Mesendoderm (in vitro differentiated cells): Measurements from ENCODE around the gene TYW1B.
A peak's percentile ranks its signal among the peaks of the same experiment; 100 is the strongest.
"Not testable (repeated sequence)": the region's sequence is repeated elsewhere in the genome, so short reads cannot be mapped to it uniquely, and the experiment has no call there.

Source experiments
- DNase-seq: peaks from one replicate; pipeline ENCODE4 v3.0.0; 2013
- H2AK5ac ChIP-seq: 2 replicates; pipeline ENCODE4 v1.6.1; 2013; ENCODE audit warnings: low read length, inconsistent platforms
- H2BK120ac ChIP-seq: 2 replicates; pipeline ENCODE4 v1.6.1; 2013; ENCODE audit warnings: low read depth, mild to moderate bottlenecking, low read length, moderate library complexity, mixed read lengths
- H2BK15ac ChIP-seq: replicated peaks from 2 replicates; pipeline ENCODE4 v1.6.1; 2013; ENCODE audit warnings: low read depth, mild to moderate bottlenecking, moderate library complexity
- H2BK5ac ChIP-seq: 2 replicates; pipeline ENCODE4 v1.6.1; 2013; ENCODE audit warnings: low read length, inconsistent platforms
- H3K18ac ChIP-seq: 2 replicates; pipeline ENCODE4 v1.6.1; 2013; ENCODE audit warnings: mild to moderate bottlenecking, low read length, mixed read lengths
- H3K23ac ChIP-seq: one replicate; pipeline ENCODE4 v1.6.1; 2013; ENCODE audit warnings: low read length
- H3K27ac ChIP-seq: 2 replicates; pipeline ENCODE4 v1.5.1; 2013; ENCODE audit warnings: low read depth, mild to moderate bottlenecking, inconsistent platforms, low read length, moderate library complexity
- H3K27me3 ChIP-seq: 2 replicates; pipeline ENCODE4 v1.6.1; 2013; ENCODE audit warnings: low read length, control low read depth, mild to moderate bottlenecking, inconsistent platforms; ENCODE audit not compliant: insufficient read depth, poor library complexity
- H3K36me3 ChIP-seq: 2 replicates; pipeline ENCODE4 v1.6.1; 2013; ENCODE audit warnings: low read length, inconsistent platforms; ENCODE audit not compliant: control insufficient read depth, insufficient read depth
- H3K4ac ChIP-seq: one replicate; pipeline ENCODE4 v1.6.1; 2013; ENCODE audit warnings: low read depth, mild to moderate bottlenecking, low read length, moderate library complexity
- H3K4me1 ChIP-seq: 2 replicates; pipeline ENCODE4 v1.6.1; 2013; ENCODE audit warnings: low read depth, low read length, inconsistent platforms; ENCODE audit not compliant: control insufficient read depth
- H3K4me2 ChIP-seq: 2 replicates; pipeline ENCODE4 v1.6.1; 2013; ENCODE audit warnings: low read length
- H3K4me3 ChIP-seq: 2 replicates; pipeline ENCODE4 v1.5.1; 2013; ENCODE audit warnings: mild to moderate bottlenecking, low read length
- H3K56ac ChIP-seq: one replicate; pipeline ENCODE4 v1.6.1; 2013; ENCODE audit warnings: low read length
- H3K79me1 ChIP-seq: 2 replicates; pipeline ENCODE4 v1.6.1; 2013; ENCODE audit warnings: low read length, inconsistent platforms
- H3K79me2 ChIP-seq: 2 replicates; pipeline ENCODE4 v1.6.1; 2013; ENCODE audit warnings: mild to moderate bottlenecking, low read length; ENCODE audit not compliant: control insufficient read depth, insufficient read depth
- H3K9ac ChIP-seq: 2 replicates; pipeline ENCODE4 v1.6.1; 2013; ENCODE audit warnings: low read length, inconsistent platforms
- H4K5ac ChIP-seq: one replicate; pipeline ENCODE4 v1.6.1; 2013; ENCODE audit warnings: low read length
- H4K8ac ChIP-seq: one replicate; pipeline ENCODE4 v1.6.1; 2013; ENCODE audit warnings: low read depth, mild to moderate bottlenecking, control low read depth, low read length, moderate library complexity
- WGBS: extraction: QIAGEN DNeasy Blood & Tissue Kit; methylation state at CpG from one replicate; pipeline ENCODE4 v1.1.7; 2013; ENCODE audit warnings: low lambda C conversion rate, missing lambda C conversion rate; ENCODE audit not compliant: insufficient coverage; ENCODE audit errors: extremely low coverage; 5-methylcytosine and 5-hydroxymethylcytosine counted together

TYW1B gene

DNA sequence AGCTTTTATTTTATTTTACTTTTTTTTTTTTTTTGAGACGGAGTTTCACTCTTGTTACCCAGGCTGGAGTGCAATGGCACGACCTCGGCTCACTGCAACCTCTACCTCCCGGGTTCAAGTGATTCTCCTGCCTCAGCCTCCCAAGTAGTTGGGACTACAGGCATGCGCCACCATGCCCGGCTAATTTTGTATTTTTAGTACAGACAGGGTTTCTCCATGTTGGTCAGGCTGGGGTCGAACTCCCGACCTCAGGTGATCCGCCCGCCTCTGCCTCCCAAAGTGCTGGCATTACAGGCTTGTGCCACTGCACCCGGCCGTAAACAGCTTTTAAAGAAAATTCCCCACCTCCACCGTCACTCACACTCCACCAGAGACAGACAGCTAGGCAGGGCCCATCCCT, 19.5 kb downstream of the TYW1B start:
- H4K8ac ChIP-seq, H3K36me3 ChIP-seq, H2BK120ac ChIP-seq, H3K4me3 ChIP-seq, H3K79me1 ChIP-seq, H3K4me2 ChIP-seq, H3K27ac ChIP-seq, H3K56ac ChIP-seq, H2BK15ac ChIP-seq, H2AK5ac ChIP-seq, H3K27me3 ChIP-seq, H3K4ac ChIP-seq, H3K79me2 ChIP-seq, H4K5ac ChIP-seq, H3K4me1 ChIP-seq, H3K18ac ChIP-seq, H3K23ac ChIP-seq, DNase-seq, H2BK5ac ChIP-seq, H3K9ac ChIP-seq: not testable (repeated sequence)
- WGBS: no CpG with 5 or more reads among the region's 13 CpGs

DNA sequence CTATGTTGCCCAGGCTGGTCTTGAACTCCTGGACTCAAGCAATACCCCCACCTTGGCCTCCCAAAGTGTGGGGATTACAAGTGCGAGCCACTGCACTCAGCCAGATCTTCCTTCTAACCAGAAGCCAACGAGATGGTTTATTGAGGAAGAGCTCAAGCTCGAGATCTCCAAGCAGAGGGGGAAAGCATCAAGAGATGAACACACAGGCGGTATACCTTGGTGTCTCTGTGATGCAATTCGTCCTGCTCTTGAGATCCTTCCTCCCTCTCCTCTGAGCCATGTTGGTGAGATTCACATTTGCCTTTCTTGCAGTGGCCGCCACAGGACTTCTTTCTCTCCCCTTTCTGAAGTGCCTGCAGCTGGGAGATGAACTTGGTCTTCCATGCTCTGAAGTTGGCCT, 21.1 kb downstream of the TYW1B start:
- not testable (repeated sequence) for H3K4me3 ChIP-seq, H3K9ac ChIP-seq, H3K36me3 ChIP-seq, H3K79me2 ChIP-seq, H3K4me1 ChIP-seq, DNase-seq, H3K79me1 ChIP-seq, H2BK5ac ChIP-seq, H3K56ac ChIP-seq, H3K4me2 ChIP-seq, H4K8ac ChIP-seq, H4K5ac ChIP-seq, H3K23ac ChIP-seq, H3K4ac ChIP-seq, H2BK15ac ChIP-seq, H2BK120ac ChIP-seq, H3K27me3 ChIP-seq, H2AK5ac ChIP-seq, H3K18ac ChIP-seq, H3K27ac ChIP-seq
- no CpG with 5 or more reads among the region's 6 CpGs for WGBS

DNA sequence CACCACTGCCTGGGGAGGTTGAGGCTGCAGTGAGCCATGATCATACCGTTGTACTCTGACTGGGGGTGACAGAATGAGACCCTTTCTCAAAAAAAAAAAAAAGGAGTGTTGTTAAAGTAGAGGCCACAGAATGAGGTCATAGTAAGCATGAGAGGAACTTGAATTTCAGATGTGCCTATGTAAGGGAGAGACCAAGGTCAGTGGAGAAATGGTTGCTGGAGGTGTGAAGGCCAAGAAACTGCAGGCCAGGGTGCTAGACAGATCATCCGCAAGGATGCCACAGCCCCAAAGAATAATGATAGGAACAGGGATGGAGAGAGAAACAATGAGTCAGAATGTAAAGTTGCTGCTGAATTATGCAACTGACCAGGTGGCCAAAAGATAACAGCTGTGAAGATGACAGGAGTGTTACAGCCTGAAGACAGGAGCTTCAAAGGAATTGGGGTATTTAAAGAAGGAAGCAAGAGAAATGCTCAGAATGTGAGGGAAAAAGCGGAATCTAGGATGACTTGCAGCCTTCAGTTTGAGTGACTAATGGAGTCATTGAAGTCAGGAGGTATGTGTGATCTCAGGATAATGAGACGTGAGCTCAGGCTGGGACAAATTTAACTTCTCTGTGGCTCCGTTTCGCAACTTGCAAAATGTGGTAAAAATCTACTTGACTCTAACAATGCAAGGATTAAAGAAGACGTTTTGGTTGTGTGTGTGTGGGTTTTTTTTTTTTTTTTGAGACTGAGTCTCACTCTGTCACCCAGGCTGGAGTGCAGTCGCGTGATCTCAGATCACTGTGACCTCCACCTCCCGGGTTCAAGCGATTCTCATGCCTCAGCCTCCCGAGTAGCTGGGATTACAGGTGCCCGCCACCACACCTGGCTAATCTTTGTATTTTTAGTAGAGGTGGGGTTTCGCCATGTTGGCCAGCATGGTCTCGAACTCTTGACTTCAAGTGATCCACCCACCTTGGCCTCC, 22.2 kb downstream of the TYW1B start:
- no peak overlapping the region for H3K4me3 ChIP-seq
- H2BK120ac ChIP-seq: no peak overlapping the region
- no CpG with 5 or more reads among the region's 15 CpGs for WGBS
- H2BK5ac ChIP-seq: no peak overlapping the region
- H4K5ac ChIP-seq: no peak overlapping the region
- no peaks in the 10 kb centered on the region for H3K27me3 ChIP-seq
- H3K4ac ChIP-seq: no peak overlapping the region
- H3K4me2 ChIP-seq: no peak overlapping the region
- no peaks in the 10 kb centered on the region for H3K4me1 ChIP-seq
- peak overlapping the region; percentile 34 for H3K18ac ChIP-seq
- H4K8ac ChIP-seq: no peak overlapping the region
- H2BK15ac ChIP-seq: no peak overlapping the region
- DNase-seq: peak; percentile 97
- H3K27ac ChIP-seq: peak overlapping the region; percentile 52
- H3K36me3 ChIP-seq: no peaks in the 10 kb centered on the region
- H3K79me1 ChIP-seq: no peaks in the 10 kb centered on the region
- no peak overlapping the region for H3K56ac ChIP-seq
- H2AK5ac ChIP-seq: no peak overlapping the region
- H3K9ac ChIP-seq: no peak overlapping the region
- no peaks in the 10 kb centered on the region for H3K79me2 ChIP-seq
- no peak overlapping the region for H3K23ac ChIP-seq

DNA sequence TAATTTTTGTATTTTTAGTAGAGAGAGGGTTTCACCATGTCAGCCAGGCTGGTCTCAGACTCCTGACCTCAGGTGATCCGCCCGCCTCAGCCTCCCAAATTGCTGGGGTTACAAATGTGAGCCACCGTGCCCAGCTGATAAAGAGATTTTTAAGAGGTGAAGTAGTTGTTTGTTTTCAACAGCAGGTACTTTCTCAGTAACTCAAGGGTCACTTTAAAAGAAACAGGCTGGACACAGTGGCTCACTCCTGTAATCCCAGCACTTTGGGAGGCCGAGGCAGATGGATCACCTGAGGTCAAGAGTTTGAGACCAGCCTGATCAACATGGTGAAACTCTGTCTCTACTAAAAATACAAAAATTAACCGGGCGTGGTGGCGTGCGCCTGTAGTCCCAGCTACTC, 24.2 kb downstream of the TYW1B start:
- H2BK120ac ChIP-seq, DNase-seq, H3K56ac ChIP-seq, H4K8ac ChIP-seq, H3K36me3 ChIP-seq, H3K79me2 ChIP-seq, H2AK5ac ChIP-seq, H3K23ac ChIP-seq, H3K4ac ChIP-seq, H2BK5ac ChIP-seq, H3K27me3 ChIP-seq, H3K18ac ChIP-seq, H3K4me1 ChIP-seq, H3K4me2 ChIP-seq, H4K5ac ChIP-seq, H3K79me1 ChIP-seq, H2BK15ac ChIP-seq, H3K9ac ChIP-seq, H3K4me3 ChIP-seq, H3K27ac ChIP-seq: not testable (repeated sequence)
- WGBS: no CpG with 5 or more reads among the region's 8 CpGs

DNA sequence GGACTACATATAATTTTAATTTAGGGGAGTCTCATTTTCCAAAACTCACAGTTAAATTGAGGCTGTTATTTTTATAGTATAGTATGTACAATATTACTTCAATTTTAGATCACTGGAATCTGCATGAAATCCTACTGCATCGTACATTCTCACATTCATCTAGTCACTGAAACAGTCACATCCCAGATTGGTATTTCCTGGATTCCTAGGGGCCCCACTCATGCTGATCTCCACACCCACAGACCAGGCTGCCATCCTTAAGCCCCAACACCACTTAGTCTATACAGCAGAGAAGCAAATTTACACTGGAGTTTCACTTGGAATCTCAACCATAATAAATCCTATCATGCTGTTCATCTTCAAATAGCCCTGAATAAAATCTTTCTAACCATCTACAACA, 26.4 kb downstream of the TYW1B start:
- H4K5ac ChIP-seq, H3K4me1 ChIP-seq, H3K79me2 ChIP-seq, H3K4me3 ChIP-seq, H3K9ac ChIP-seq, H2AK5ac ChIP-seq, H2BK5ac ChIP-seq, H2BK15ac ChIP-seq, H3K56ac ChIP-seq, H3K27ac ChIP-seq, H3K27me3 ChIP-seq, H4K8ac ChIP-seq, H3K36me3 ChIP-seq, DNase-seq, H3K4me2 ChIP-seq, H3K79me1 ChIP-seq, H2BK120ac ChIP-seq, H3K23ac ChIP-seq, H3K4ac ChIP-seq, H3K18ac ChIP-seq: not testable (repeated sequence)
- no CpG with 5 or more reads among the region's 1 CpG for WGBS

DNA sequence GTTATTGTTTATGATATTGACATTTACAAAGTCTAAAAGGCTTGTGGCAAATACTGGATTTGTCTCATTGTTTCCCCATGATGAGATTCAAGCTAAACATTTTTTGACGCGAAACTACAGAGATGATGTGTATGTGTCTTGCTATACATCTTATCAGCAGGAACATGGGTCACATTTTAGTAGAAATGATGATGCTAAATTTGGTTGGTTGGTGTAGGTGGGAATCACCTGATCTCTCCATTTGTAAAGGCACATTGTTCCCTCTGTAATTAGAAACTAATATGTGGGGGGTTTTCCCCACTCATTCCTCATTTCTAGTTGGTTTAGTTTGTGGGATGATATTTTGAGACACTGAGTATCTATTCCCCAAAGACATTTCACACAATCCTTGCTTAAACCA, 32.6 kb downstream of the TYW1B start:
- not testable (repeated sequence) for H3K79me2 ChIP-seq

More for the DNA sequence above, 32.6 kb downstream of the TYW1B start:
- not testable (repeated sequence) for H4K5ac ChIP-seq, H3K9ac ChIP-seq, H3K4ac ChIP-seq, H3K79me1 ChIP-seq, H3K27me3 ChIP-seq, H2BK120ac ChIP-seq, H3K27ac ChIP-seq, DNase-seq, H4K8ac ChIP-seq, H3K56ac ChIP-seq, H3K36me3 ChIP-seq, H3K18ac ChIP-seq, H3K4me3 ChIP-seq, H2AK5ac ChIP-seq, H3K23ac ChIP-seq, H3K4me2 ChIP-seq, H3K4me1 ChIP-seq, H2BK15ac ChIP-seq, H2BK5ac ChIP-seq
- no CpG with 5 or more reads among the region's 2 CpGs for WGBS
